ENCODE results near the gene GSTO2. TPM values are rescaled to one million over a fixed set of nuclear protein-coding genes. Genes with fewer than 3 reads are reported as not detected.
"Not testable (repeated sequence)": the region's sequence is repeated elsewhere in the genome, so short reads cannot be mapped to it uniquely, and the experiment has no call there.

GSTO2 gene
- under 1 TPM in 5 of 6 donors, not detected in 1; 0.21 to 0.78 (median 0.49) TPM for polyA plus RNA-seq (ENCODE audit: low read depth in 6 of 6)

DNA sequence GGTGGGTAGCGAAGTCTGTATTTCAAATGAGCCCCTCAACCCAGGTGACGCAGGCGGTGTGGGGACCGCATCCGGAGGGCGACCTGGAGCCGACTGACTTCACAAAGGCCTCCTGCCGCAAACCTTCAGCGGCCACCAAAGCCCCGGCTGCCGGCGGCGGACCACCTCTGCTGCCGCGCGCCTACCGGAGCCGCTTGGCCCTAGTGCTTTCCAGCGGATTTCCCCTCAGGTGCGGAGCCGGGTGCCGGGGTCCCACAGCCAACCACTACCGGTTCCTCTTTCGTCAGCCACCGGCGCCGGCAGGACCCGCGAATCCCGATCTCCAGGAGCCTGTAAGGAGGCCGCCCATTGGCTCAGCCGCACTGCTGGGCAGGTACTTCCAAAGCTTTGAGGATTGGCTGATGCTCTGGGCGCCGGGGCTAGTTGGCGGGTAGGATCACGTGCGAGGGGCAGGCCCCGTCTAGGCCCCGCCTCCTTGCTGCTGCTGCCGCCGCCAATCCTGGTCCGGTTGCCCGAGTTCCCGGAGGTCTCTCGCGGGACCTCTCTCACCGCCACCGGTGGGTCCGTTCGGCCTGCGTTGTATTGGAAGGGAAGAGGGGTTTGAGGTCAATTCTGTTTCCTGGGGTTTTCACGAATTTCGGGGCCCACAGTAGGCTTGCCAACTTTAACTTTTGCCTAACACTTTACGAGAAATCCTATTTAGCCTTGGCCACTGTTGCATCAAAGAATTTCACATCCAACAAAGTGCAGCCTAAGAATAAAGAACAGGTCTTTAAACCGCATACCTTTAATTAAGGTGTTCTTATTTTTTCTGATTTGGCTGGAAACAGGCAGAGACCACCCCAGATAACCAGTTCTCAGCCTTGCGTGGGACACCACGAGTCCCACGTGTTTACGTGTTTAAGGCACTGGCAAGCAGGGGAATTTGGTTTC, at the start of gene GSTO2:
Gene GSTO2 (plus strand): TSS at position 472 of the 933 bp plus-strand sequence. CDS start 5,732 bp downstream, outside the sequence.
- peaks cover 17 to 43% (median 33%) of the 10 kb centered on the region in 3 donors for H3K4me1 Mint-ChIP-seq

DNA sequence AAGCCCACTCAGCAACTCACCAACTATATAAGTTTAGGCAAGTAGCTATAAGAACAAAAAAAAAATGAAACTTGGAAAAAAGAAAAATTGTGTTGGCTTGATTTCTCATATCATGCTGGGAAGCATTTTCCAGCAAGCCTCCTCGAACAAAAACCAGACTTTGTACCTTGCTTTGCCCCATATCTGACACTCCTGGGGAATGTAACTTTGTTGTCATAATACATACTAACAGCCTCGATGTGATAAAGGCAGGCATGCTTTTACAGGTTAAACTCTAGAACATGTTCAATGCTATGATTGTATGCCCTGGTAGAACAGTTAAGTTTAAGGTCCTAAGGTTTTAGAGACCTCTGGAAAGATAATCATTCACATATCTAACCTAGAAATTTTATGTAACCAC, 48.5 kb upstream of the GSTO2 start:
- no peak for ATAC-seq (ENCODE audit: low read depth in 2 of 2)
- no peaks in the 10 kb centered on the region for H3K36me3 Mint-ChIP-seq

More for the DNA sequence above, at the start of gene GSTO2:
- Mint-ChIP-seq H3K27ac (peak within 1 kb of the TSS; percentile 93 to 98 (median 96)), H3K4me3 (peak within 1 kb of the TSS; percentile 87 to 99 (median 94)), H3K9me3 (no peaks in the 10 kb centered on the region), H3K36me3 (peaks cover 0 to 14% of the 10 kb centered on the region in 2 donors), H3K27me3 (peaks cover 0 to 2% (median 1%) of the 10 kb centered on the region in 3 donors)
- peak; percentile 93 for ATAC-seq (ENCODE audit: low read depth in 2 of 2)
- peak; percentile 98 for DNase-seq

DNA sequence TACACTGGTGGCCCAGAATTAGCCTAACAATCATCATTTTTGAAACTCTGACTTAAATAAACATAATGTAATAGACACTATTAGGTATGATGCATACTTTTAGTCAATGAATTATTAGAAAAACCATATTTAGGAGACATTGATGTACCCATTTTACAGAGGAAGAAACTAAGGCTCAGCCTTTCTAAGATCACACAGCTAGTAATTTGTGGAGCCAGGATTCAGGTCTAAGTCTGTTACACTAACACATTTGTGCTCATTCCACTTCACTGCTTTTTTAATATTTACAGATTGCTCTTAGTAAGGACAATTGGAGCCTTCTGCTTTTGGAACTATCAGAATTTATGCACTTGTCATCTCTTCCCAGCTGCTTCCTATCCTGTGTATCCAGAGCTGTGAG, 45.7 kb upstream of the GSTO2 start:
- H3K27me3 Mint-ChIP-seq, result peaks cover 16 to 21% (median 17%) of the 10 kb centered on the region in 3 donors
- no peaks in the 10 kb centered on the region for H3K9me3 Mint-ChIP-seq
- H3K4me3 Mint-ChIP-seq, result no peak overlapping the region
- DNase-seq, result no peak
- H3K36me3 Mint-ChIP-seq, result no peaks in the 10 kb centered on the region
- no peak overlapping the region for H3K27ac Mint-ChIP-seq
- ATAC-seq (ENCODE audit: low read depth in 2 of 2), result no peak
- no peaks in the 10 kb centered on the region for H3K4me1 Mint-ChIP-seq

More for the DNA sequence above, 48.5 kb upstream of the GSTO2 start:
- H3K4me1 Mint-ChIP-seq, result no peaks in the 10 kb centered on the region
- H3K9me3 Mint-ChIP-seq, result no peaks in the 10 kb centered on the region
- H3K27me3 Mint-ChIP-seq, result peaks cover 13 to 21% (median 16%) of the 10 kb centered on the region in 3 donors
- no peak overlapping the region for H3K27ac Mint-ChIP-seq
- DNase-seq, result no peak
- H3K4me3 Mint-ChIP-seq, result no peak overlapping the region

DNA sequence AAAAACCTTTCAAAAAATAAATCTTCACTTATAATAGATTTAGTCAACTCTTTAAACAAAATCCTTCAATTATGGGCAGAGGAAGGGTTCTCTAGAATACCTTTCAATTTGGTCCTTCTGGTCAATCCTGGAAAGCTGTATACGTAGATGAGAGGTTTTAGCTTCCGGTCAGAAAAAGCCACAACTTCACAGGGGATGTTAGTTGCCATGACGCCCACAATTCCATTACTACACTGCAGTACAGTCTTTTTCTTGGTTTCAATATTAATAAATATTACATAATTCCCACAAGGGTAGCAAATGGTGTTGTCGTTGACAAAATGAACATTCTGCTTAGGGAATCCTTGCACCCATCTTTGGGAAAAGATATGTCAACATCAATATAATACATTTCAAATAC, 38.5 kb upstream of the GSTO2 start:
- peaks cover 12 to 20% (median 14%) of the 10 kb centered on the region in 3 donors for H3K4me1 Mint-ChIP-seq
- peak overlapping the region in 3 of 6 donors; percentile 15 to 95 (median 38) for H3K27ac Mint-ChIP-seq
- peak overlapping the region in 1 of 8 donors; percentile 81 for H3K4me3 Mint-ChIP-seq
- peaks cover 0 to 13% (median 7%) of the 10 kb centered on the region in 7 donors for H3K9me3 Mint-ChIP-seq
- no peak for DNase-seq
- H3K36me3 Mint-ChIP-seq, result no peaks in the 10 kb centered on the region
- peaks cover 16 to 30% (median 21%) of the 10 kb centered on the region in 3 donors for H3K27me3 Mint-ChIP-seq
- ATAC-seq (ENCODE audit: low read depth in 2 of 2), result no peak

DNA sequence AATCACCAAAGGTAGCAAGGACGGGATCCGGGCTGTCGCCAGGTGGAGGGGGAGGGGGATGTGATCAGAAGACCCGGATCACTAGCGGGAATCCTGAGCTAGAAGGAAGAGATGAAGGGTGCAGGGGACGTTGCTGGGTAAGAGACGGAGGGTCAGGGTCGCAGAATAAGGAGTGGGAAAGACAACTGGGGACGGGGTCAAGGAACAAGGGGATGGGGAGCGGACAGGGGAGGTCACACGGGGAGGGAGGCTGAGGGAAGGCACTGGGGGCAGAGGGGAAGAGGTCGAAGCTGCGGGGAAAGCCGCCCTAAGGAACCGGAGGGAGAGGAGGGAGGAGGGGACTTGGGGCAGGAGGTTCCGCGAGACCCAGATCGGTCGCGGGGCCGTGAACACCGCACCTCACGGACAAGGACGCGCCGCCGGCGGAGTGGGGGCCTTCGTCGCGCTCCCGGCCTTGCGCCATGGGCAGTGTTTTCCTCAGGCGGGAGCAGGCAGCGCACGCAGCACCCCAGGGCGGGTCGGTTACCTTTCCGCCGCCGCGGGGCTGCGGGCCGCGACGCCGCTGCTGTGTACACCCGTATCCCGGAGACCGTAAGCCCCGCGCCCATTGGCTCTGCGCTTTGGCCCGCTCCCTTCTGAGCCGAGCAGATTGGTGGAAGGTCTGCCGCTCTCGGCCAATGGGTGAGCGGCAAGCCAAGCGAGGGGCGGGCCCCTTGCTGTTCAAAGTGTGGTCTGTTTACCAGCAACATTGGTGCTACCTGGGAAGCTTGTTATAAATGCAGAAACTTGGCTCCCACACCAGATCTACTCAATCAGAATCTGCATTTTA, 37.0 kb upstream of the GSTO2 start, which contains the start of gene CFAP43:
Gene CFAP43 (minus strand): TSS at position 581 of the 829 bp plus-strand sequence. CDS start 118 bp downstream, at position 463.
- peak within 1 kb of the TSS in 5 of 6 donors; percentile 54 to 95 (median 92) for H3K27ac Mint-ChIP-seq
- ATAC-seq (ENCODE audit: low read depth in 2 of 2) (peak; percentile 99), DNase-seq (peak; percentile 98)
- peak within 1 kb of the TSS; percentile 79 to 91 (median 85) for H3K4me3 Mint-ChIP-seq
- peaks cover 23 to 42% (median 35%) of the 10 kb centered on the region in 3 donors for H3K27me3 Mint-ChIP-seq
- no peaks in the 10 kb centered on the region for H3K36me3 Mint-ChIP-seq
- peaks cover 12 to 20% (median 14%) of the 10 kb centered on the region in 3 donors for H3K4me1 Mint-ChIP-seq
- peaks cover 4 to 18% (median 10%) of the 10 kb centered on the region in 7 donors for H3K9me3 Mint-ChIP-seq

DNA sequence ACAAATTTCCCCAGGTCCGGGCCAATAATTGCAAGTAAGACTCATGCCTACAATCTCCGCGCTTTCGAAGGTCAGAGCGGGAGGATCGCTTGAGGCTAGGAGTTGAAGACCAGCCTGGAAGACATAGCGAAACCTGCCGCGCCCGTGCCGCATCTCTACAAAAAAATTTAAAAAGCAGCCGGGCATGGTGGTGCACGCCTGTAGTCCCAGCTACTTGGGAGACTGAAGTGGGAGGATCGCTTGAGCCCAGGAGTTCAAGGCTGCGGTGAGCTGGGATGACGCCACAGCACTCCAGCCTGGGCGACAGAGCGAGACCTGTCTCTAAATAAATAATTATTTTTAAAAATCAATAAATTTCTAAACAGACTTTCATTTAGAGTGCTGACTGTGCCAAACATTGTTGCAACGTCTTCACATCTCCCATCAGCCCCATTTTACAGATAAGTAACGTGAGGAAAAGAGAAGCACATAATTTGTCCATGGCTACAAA, 36.3 kb upstream of the GSTO2 start:
- Mint-ChIP-seq H3K27ac (peak overlapping the region in 3 of 6 donors; percentile 75 to 95 (median 92)), H3K27me3 (peaks cover 29 to 46% (median 42%) of the 10 kb centered on the region in 3 donors), H3K9me3 (peaks cover 4 to 18% (median 10%) of the 10 kb centered on the region in 7 donors), H3K4me1 (peaks cover 12 to 20% (median 14%) of the 10 kb centered on the region in 3 donors), H3K36me3 (no peaks in the 10 kb centered on the region), H3K4me3 (peak overlapping the region; percentile 79 to 91 (median 85))
- DNase-seq (no peak), ATAC-seq (ENCODE audit: low read depth in 2 of 2) (peak; percentile 1 to 3)

DNA sequence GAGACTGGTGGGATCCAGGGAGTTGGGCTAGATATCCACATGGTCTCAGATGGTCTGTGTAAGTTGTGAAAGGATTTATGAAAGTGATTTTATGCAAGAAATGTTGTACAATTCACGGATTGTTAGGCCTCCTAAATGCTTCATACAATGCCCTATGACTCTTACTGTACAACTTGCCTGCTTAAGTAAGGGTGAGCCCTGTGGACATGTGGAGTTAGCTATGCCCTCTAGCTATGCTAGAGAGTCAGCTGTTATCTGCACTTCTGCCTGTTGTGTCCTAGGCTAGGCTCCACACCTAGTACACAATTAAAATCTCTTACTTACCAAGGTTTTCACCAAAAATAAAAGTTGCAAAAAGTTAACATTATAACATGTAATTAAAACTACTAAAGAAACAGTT, 35.2 kb upstream of the GSTO2 start:
- H3K27me3 Mint-ChIP-seq, result peaks cover 34 to 54% (median 48%) of the 10 kb centered on the region in 3 donors
- H3K27ac Mint-ChIP-seq, result peak overlapping the region in 2 of 6 donors; percentile 31 to 54
- H3K36me3 Mint-ChIP-seq, result no peaks in the 10 kb centered on the region
- H3K4me1 Mint-ChIP-seq, result peaks cover 12 to 20% (median 14%) of the 10 kb centered on the region in 3 donors
- ATAC-seq (ENCODE audit: low read depth in 2 of 2), result no peak
- no peak for DNase-seq
- peaks cover 4 to 18% (median 10%) of the 10 kb centered on the region in 7 donors for H3K9me3 Mint-ChIP-seq
- peak overlapping the region in 6 of 8 donors; percentile 30 to 81 (median 60) for H3K4me3 Mint-ChIP-seq

DNA sequence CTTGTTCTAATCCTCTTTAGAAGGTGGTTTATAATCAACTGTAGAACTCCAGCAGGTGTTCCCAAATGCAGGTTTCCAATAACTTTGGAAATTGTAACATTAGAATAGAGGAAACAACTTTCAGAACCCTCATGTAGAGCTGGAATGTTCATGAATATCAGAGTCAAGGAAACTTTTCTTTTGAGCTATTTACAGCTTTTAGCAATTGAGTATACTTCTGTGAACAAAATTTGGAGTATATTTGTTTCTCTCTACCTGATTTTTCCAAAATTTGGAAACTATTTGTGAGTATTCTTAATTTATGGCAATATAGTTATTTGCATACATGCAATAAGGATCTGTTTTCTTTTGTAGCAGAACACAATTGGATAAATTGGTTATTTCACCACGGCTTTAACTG, 34.0 kb upstream of the GSTO2 start:
- no peak for DNase-seq
- H3K27me3 Mint-ChIP-seq, result peaks cover 40 to 64% (median 55%) of the 10 kb centered on the region in 3 donors
- H3K36me3 Mint-ChIP-seq, result no peaks in the 10 kb centered on the region
- peaks cover 12 to 20% (median 14%) of the 10 kb centered on the region in 3 donors for H3K4me1 Mint-ChIP-seq
- ATAC-seq (ENCODE audit: low read depth in 2 of 2), result no peak
- peaks cover 4 to 18% (median 10%) of the 10 kb centered on the region in 7 donors for H3K9me3 Mint-ChIP-seq
- H3K4me3 Mint-ChIP-seq, result no peak overlapping the region
- no peak overlapping the region for H3K27ac Mint-ChIP-seq

DNA sequence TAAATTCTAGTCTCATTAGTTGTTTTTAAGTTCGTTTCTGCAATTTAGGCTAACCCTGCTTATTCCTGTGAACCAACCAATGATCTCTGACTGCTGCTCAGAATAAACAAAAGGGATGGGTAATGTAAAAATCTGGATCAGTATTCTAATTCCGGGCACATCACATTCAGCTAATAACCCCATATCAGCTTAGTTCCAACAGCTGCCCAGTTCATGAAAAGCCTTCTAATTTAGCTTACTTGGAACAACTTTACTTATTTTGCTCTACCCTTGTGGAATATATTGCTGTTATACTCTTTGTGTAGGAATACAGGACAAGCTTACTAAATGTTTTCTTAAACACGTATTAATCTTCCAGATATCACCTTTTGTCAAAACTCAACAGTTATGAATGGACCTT, 33.2 kb upstream of the GSTO2 start:
- DNase-seq, result no peak
- H3K27me3 Mint-ChIP-seq, result peaks cover 34 to 70% (median 64%) of the 10 kb centered on the region in 3 donors

DNA sequence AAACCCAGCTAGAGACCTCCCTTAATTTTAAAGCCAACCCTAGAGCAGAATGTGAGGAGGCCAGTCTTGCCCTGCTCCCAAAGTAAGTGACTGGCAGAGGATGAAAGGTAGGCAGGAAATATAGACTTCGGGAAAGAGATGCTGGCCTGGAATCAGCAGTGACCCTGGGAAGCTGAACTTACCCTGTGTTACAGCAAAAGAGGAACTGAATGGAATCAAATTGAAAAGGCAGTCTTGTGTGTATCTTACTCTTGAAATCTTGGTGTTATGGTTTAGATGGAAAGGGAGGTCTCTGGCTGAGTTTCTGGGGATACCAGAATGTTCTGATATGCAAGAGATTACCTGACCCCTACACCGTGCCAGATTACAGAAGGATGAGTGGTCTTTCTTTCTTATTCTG, 28.9 kb upstream of the GSTO2 start:
- Mint-ChIP-seq H3K4me3 (no peak overlapping the region), H3K27ac (no peak overlapping the region), H3K36me3 (no peaks in the 10 kb centered on the region), H3K27me3 (peaks cover 31 to 62% (median 56%) of the 10 kb centered on the region in 3 donors), H3K9me3 (peaks cover 4 to 11% (median 7%) of the 10 kb centered on the region in 7 donors), H3K4me1 (no peaks in the 10 kb centered on the region)
- DNase-seq (no peak), ATAC-seq (ENCODE audit: low read depth in 2 of 2) (no peak)

More for the DNA sequence above, 33.2 kb upstream of the GSTO2 start:
- H3K36me3 Mint-ChIP-seq, result no peaks in the 10 kb centered on the region
- H3K4me1 Mint-ChIP-seq, result peaks cover 12 to 20% (median 14%) of the 10 kb centered on the region in 3 donors
- no peak for ATAC-seq (ENCODE audit: low read depth in 2 of 2)
- H3K4me3 Mint-ChIP-seq, result no peak overlapping the region
- H3K9me3 Mint-ChIP-seq, result peaks cover 4 to 18% (median 10%) of the 10 kb centered on the region in 7 donors
- no peak overlapping the region for H3K27ac Mint-ChIP-seq

DNA sequence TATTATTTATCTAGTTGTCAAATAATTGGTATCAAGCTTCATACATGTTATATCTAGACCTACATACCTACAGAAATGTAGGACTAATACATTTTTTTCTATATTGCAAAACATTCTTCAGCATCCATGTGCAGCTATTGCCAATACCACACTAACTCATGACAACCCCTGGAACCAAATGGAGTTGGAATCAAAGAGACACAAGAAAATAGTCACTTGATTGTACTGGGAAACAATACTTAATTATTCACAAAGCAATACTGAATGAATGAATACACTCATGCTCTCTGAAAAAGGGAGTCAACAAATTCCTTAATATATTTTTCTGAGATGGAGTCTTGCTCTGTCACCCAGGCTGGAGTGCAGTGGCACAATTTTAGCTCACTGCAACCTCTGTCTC, 26.4 kb upstream of the GSTO2 start:
- ATAC-seq (ENCODE audit: low read depth in 2 of 2), result no peak
- Mint-ChIP-seq H3K36me3 (no peaks in the 10 kb centered on the region), H3K4me3 (no peak overlapping the region), H3K27me3 (peaks cover 32 to 51% (median 43%) of the 10 kb centered on the region in 3 donors), H3K4me1 (no peaks in the 10 kb centered on the region), H3K27ac (no peak overlapping the region), H3K9me3 (peaks cover 0 to 12% (median 0%) of the 10 kb centered on the region in 7 donors)
- no peak for DNase-seq

DNA sequence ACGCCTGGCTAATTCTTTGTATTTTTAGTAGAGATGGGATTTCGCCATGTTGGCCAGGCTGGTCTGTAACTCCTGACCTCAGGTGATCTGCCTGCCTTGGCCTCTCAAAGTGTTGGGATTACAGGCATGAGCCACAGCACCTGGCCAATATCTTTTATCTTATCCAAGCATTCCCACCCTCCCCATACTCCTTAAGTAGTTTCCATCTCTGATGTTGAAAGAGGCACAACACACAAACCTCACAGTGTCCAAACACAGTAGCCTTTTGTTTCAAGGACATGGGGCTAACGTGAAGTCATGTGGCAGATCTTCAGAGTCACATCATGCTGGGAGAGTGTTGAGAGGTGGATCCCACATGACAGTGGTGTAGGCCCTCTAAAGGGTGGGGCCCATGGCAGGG, 26.0 kb upstream of the GSTO2 start:
- peak overlapping the region in 1 of 6 donors; percentile 57 for H3K27ac Mint-ChIP-seq
- peaks cover 28 to 49% (median 38%) of the 10 kb centered on the region in 3 donors for H3K27me3 Mint-ChIP-seq
- DNase-seq; ATAC-seq (ENCODE audit: low read depth in 2 of 2); H3K4me1 Mint-ChIP-seq; H3K36me3 Mint-ChIP-seq: not testable (repeated sequence)
- peaks cover 0 to 12% (median 0%) of the 10 kb centered on the region in 7 donors for H3K9me3 Mint-ChIP-seq
- H3K4me3 Mint-ChIP-seq, result peak overlapping the region in 1 of 8 donors; percentile 6

All from naive B cell (primary cell).